BLaER1 treated with 17β-estradiol and CSF1 and Interleukin-3, amounts not matched to agents 10 nM and 100 nM (cell line): Measurements from ENCODE around the gene CGB2.
"Not testable (repeated sequence)": the region's sequence is repeated elsewhere in the genome, so short reads cannot be mapped to it uniquely, and the experiment has no call there.

ENCODE experiments used
- H3K27ac ChIP-seq, 11 experiments: shearing (Covaris generic); formaldehyde crosslinking; 2 replicates each; pipeline ENCODE4 v1.8.1; 2022
- H3K27me3 ChIP-seq, 11 experiments: shearing (Covaris generic); formaldehyde crosslinking; 2 replicates each; pipeline ENCODE4 v1.8.1; 2022
- H3K36me3 ChIP-seq, 11 experiments: shearing (Covaris generic); formaldehyde crosslinking; 2 replicates each; pipeline ENCODE4 v1.8.1; 2022
- H3K4me1 ChIP-seq, 10 experiments: shearing (Covaris generic); formaldehyde crosslinking; 2 replicates each; pipeline ENCODE4 v1.8.1; 2022
- H3K4me2 ChIP-seq, 11 experiments: shearing (Covaris generic); formaldehyde crosslinking; 2 replicates each; pipeline ENCODE4 v1.8.1; 2022
- H3K4me3 ChIP-seq, 10 experiments: shearing (Covaris generic); formaldehyde crosslinking; 2 replicates each; pipeline ENCODE4 v1.8.1; 2022
- H3K9ac ChIP-seq, 11 experiments: shearing (Covaris generic); formaldehyde crosslinking; 2 replicates each; pipeline ENCODE4 v1.8.1; 2022
- H3K9me3 ChIP-seq, 11 experiments: shearing (Covaris generic); formaldehyde crosslinking; replicated peaks in 1 of 11; 2 replicates each; pipeline ENCODE4 v1.8.1; 2022
- H4K20me1 ChIP-seq, 11 experiments: shearing (Covaris generic); formaldehyde crosslinking; 2 replicates each; pipeline ENCODE4 v1.8.1; 2022
- Cebpa-rat ChIP-seq, 11 experiments: shearing (Covaris generic); IDR thresholded peaks; 2 replicates each; pipeline ENCODE4 v1.8.1; 2022

The CGB2 gene

DNA sequence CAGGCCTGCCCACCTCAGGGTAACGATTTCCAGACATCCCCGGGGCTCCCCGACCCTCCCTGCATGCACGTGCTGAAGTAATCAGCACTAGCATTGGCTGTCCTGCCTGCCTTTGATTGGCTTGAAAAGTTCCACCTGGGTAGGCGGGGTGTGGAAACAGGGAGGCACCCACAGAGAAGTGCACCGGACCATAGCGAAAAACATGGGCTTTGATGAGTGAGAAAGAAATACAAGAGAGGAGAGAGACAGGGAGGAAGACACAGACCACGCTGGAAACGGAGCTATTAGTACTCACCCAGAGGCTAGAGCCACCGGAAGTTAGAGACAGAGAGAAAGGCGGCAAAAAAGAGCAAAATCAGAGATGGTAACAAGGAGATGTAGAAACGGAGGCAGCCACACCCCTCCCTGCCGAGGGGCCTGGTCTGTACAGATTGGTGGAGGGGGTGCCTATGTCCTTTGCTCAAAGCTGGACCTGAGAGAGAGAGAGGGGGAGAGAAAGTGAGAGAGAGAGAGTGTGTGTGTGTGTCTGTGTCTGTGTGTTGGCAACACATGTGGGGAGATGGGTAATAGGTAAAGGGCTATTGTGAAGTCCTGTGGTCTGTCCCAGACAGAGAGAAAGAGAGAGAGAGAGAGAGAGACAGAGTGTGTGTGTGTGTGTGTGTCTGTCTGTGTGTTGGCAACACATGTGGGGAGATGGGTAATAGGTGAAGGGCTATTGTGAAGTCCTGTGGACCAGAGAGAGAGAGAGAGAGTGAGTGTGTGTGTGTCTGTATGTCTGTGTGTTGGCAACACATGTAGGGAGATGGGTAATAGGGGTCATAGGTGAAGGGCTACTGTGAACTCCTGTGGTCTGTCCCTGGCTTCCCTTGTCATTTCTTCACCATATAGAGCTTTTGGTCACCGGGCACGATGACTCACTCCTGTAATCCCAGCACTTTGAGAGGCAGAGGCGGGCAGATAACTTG is 10.5 kb upstream of the CGB2 start:
- TF ChIP-seq Cebpa-rat (IDR thresholded peaks at IDR 0.05) = no peak; a peak in 1 of 22 replicates

DNA sequence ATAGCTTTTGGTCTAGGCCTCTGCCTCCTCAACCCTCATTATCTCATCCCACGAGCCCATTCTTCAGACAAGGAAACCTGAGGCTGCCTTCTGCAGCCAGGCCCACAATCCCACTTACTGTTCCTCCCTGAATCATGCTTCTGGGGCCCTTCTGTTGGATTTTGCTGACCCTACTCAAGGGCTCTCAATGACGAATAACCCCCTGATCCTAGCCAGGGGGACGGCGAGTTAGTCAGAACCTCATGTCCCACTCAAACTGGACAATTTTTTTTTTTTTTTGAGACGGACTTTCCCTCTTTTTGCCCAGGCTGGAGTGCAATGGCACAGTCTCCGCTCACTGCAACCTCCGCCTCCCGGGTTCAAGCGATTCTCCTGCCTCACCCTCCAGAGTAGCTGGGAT is 9.6 kb upstream of the CGB2 start:
- Histone ChIP-seq H4K20me1 (peaks cover 0 to 20% (median 17%) of the 10 kb centered on the region in 11 experiments; a peak in 14 of 22 replicates), H3K4me3 (no peak overlapping the region), H3K9me3 (no peaks in the 10 kb centered on the region), H3K4me1 (peaks cover 35 to 50% (median 47%) of the 10 kb centered on the region in 10 experiments), H3K9ac (no peak overlapping the region), H3K36me3 (peaks cover 0 to 1% (median 0%) of the 10 kb centered on the region in 11 experiments; a peak in 2 of 22 replicates), H3K27me3 (peaks cover 28 to 39% (median 35%) of the 10 kb centered on the region in 11 experiments), H3K4me2 (peak overlapping the region in 4 of 11 experiments; percentile 44 to 93 (median 82); a peak in 7 of 22 replicates), H3K27ac (no peak overlapping the region)
- no peak for TF ChIP-seq Cebpa-rat (IDR thresholded peaks at IDR 0.05)

More for the DNA sequence above, 10.5 kb upstream of the CGB2 start:
- peaks cover 35 to 51% (median 47%) of the 10 kb centered on the region in 10 experiments for H3K4me1 ChIP-seq
- peaks cover 1 to 9% (median 2%) of the 10 kb centered on the region in 11 experiments; a peak in 19 of 22 replicates for H3K36me3 ChIP-seq
- H4K20me1 ChIP-seq = peaks cover 0 to 27% (median 23%) of the 10 kb centered on the region in 11 experiments; a peak in 15 of 22 replicates
- H3K4me3 ChIP-seq = no peak overlapping the region
- H3K9me3 ChIP-seq = no peaks in the 10 kb centered on the region
- H3K4me2 ChIP-seq = peak overlapping the region; percentile 44 to 93 (median 79)
- H3K27ac ChIP-seq = peak overlapping the region in 1 of 11 experiments; percentile 20; a peak in 2 of 22 replicates
- peaks cover 29 to 42% (median 39%) of the 10 kb centered on the region in 11 experiments for H3K27me3 ChIP-seq
- H3K9ac ChIP-seq = peak overlapping the region in 4 of 11 experiments; percentile 21 to 39 (median 28); a peak in 4 of 22 replicates

DNA sequence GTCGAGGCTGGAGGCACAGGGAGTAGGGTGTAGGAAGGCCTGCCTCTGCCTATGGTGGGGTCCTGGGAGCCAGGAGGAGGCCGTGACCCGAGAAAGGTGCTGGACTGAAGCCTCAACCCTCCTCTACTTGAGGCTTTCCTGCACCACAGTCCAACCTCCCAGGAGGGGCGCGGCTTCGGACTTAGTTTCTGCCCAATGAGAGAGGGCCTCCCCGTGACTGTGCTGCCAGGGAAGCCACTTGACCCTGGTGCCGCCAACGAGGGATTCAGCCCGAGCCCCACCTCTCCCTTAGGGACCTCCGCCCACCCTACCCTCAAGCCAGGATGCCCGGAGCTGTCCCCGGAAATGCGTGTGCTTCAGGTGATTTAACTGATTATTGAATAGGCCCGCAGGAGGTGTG is 7.5 kb upstream of the CGB2 start, which contains the start of gene CGB3:
TSS of gene CGB3 (minus strand) at position 101 of the 400 bp plus-strand sequence. CDS start 362 bp downstream, outside the sequence.
- not testable (repeated sequence) for H3K36me3 ChIP-seq, H3K4me2 ChIP-seq, H3K4me3 ChIP-seq, H3K9ac ChIP-seq, H3K27ac ChIP-seq, H4K20me1 ChIP-seq, H3K9me3 ChIP-seq
- H3K4me1 ChIP-seq = peaks cover 15 to 30% (median 27%) of the 10 kb centered on the region in 10 experiments
- H3K27me3 ChIP-seq = peaks cover 7 to 18% (median 14%) of the 10 kb centered on the region in 11 experiments

DNA sequence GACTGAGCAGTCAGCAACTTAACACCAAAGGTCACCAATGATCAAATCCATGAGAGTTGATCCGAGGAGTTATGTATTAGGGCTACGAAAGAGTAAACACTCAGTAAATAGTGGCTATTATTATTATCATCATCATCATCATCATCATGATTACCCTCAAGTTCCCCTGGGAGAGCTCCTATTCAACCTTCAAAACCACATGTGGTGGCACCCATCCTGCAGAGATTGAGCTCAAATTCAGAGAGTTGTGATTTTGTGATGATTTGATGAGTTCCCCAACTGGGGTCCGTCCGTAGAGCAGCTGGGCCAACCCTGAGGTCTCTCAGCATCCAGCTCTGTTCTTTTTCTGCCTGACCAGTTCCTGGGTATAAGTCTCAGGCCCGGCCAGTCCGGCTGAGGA is 6.6 kb upstream of the CGB2 start:
- not testable (repeated sequence) for H3K27me3 ChIP-seq, H3K9ac ChIP-seq, H3K9me3 ChIP-seq, H3K36me3 ChIP-seq, H4K20me1 ChIP-seq, H3K4me2 ChIP-seq, H3K27ac ChIP-seq, H3K4me3 ChIP-seq
- peaks cover 14 to 23% (median 19%) of the 10 kb centered on the region in 10 experiments for H3K4me1 ChIP-seq

DNA sequence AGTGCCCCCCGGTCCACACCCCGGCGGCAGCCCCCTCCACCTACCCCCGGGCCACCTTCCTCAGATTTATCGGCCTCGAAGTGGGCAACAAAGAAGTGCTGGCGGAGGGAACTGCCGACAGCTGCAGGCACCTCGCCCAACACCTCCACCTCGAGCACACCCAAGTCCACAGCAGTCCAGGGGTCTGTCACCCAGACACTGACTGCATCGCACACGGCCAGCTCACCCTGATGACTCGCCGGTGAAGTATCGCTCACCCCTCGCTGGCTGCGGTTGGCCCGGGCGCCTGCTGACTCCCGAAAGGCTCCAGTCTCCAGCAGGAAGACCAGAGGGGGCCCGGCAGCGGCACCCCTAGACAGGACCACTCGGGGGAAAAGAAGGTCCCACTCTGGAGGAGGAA is 6.1 kb upstream of the CGB2 start:
- not testable (repeated sequence) for H3K4me2 ChIP-seq, H3K9ac ChIP-seq, H3K36me3 ChIP-seq, H3K27me3 ChIP-seq, H3K27ac ChIP-seq, H4K20me1 ChIP-seq, H3K4me3 ChIP-seq, H3K9me3 ChIP-seq
- peaks cover 9 to 18% (median 14%) of the 10 kb centered on the region in 10 experiments for H3K4me1 ChIP-seq

DNA sequence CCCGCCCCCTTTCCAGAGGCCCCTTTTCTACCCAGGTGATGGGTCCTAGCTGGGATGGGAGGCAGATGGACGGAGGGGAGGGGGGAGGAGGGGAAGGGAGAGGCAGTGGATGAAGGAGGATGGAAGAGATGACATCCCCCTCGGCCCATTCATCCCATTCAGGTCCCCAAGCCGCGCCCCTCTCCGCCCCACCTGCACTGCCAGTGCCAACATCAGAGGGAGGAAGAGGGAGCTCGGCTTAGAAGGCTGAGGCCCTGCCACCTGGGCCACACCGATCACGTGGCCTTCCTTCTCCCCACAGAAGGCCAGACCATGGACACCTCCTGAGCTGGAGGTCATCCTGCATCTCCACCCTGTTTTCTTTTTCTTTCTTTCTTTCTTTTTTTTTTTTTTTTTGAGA is 3.0 kb upstream of the CGB2 start:
- H3K27me3 ChIP-seq, H3K4me1 ChIP-seq, H3K4me2 ChIP-seq: not testable (repeated sequence)

DNA sequence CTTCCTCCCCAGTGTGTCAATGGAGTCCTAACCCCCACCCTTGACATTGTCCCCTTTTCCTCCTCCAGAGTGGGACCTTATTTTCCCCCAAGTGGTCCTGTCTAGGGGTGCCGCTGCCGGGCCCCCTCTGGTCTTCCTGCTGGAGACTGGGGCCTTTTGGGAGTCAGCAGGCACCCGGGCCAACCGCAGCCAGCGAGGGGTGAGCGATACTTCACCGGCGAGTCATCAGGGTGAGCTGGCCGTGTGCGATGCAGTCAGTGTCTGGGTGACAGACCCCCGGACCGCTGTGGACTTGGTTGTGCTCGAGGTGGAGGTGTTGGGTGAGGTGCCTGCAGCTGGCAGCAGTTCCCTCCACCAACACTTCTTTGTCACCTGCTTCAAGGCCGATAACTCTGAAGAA is 1.9 kb upstream of the CGB2 start:
- H3K9ac ChIP-seq, H4K20me1 ChIP-seq, H3K27me3 ChIP-seq, H3K27ac ChIP-seq, H3K36me3 ChIP-seq, H3K9me3 ChIP-seq, H3K4me2 ChIP-seq, H3K4me3 ChIP-seq, H3K4me1 ChIP-seq: not testable (repeated sequence)

More for the DNA sequence above, 3.0 kb upstream of the CGB2 start:
- not testable (repeated sequence) for H3K4me3 ChIP-seq, H3K27ac ChIP-seq, H3K9ac ChIP-seq, H4K20me1 ChIP-seq, H3K9me3 ChIP-seq, H3K36me3 ChIP-seq

DNA sequence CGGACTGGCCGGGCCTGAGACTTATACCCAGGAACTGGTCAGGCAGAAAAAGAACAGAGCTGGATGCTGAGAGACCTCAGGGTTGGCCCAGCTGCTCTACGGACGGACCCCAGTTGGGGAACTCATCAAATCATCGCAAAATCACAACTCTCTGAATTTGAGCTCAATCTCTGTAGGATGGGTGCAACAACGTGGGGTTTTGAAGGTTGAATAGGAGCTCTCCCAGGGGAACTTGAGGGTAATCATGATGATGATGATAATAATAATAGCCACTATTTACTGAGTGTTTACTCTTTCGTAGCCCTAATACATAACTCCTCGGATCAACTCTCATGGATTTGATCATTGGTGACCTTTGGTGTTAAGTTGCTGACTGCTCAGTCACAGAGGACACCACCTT is 1.4 kb upstream of the CGB2 start:
- H3K9me3 ChIP-seq, H3K27ac ChIP-seq, H3K4me2 ChIP-seq, H3K9ac ChIP-seq, H3K36me3 ChIP-seq, H3K4me1 ChIP-seq, H3K27me3 ChIP-seq, H4K20me1 ChIP-seq, H3K4me3 ChIP-seq: not testable (repeated sequence)

DNA sequence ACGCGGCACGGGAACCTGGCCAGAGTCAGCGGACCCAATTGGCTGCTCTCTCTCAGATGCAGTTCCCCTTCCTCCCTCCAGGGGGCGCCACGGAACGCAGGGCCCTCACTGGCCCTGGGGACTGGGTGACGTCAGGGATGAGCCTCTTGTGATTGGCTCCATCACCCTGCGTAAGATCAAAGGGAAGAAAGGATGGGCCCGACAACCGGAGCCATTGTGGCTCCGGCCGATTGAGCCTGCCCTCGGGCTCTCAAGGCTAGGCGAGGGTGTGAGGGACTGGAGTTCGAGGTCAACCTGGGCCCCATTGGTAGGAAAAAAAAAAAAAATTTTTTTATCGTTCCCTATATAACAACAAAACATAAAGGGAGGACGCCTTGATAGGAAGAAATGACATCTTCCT is 5.1 kb downstream of the CGB2 start, which contains the start of gene CGB1:
TSS of gene CGB1 (minus strand) at position 81 of the 400 bp plus-strand sequence. CDS start 184 bp downstream, outside the sequence.
- H3K36me3 ChIP-seq, H3K27me3 ChIP-seq, H3K9me3 ChIP-seq, H3K4me2 ChIP-seq, H3K27ac ChIP-seq, H3K9ac ChIP-seq, H3K4me3 ChIP-seq, H4K20me1 ChIP-seq: not testable (repeated sequence)
- H3K4me1 ChIP-seq = peaks cover 0 to 13% (median 0%) of the 10 kb centered on the region in 10 experiments; a peak in 7 of 20 replicates

DNA sequence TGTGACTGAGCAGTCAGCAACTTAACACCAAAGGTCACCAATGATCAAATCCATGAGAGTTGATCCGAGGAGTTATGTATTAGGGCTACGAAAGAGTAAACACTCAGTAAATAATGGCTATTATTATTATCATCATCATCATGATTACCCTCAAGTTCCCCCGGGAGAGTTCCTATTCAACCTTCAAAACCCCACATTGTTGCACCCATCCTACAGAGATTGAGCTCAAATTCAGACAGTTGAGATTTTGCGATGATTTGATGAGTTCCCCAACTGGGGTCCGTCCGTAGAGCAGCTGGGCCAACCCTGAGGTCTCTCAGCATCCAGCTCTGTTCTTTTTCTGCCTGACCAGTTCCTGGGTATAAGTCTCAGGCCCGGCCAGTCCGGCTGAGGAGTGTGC is 6.4 kb downstream of the CGB2 start:
- H3K4me1 ChIP-seq = peaks cover 0 to 13% (median 0%) of the 10 kb centered on the region in 10 experiments; a peak in 7 of 20 replicates
- H3K9me3 ChIP-seq, H3K9ac ChIP-seq, H3K4me3 ChIP-seq, H3K27me3 ChIP-seq, H3K27ac ChIP-seq, H4K20me1 ChIP-seq, H3K4me2 ChIP-seq, H3K36me3 ChIP-seq: not testable (repeated sequence)

DNA sequence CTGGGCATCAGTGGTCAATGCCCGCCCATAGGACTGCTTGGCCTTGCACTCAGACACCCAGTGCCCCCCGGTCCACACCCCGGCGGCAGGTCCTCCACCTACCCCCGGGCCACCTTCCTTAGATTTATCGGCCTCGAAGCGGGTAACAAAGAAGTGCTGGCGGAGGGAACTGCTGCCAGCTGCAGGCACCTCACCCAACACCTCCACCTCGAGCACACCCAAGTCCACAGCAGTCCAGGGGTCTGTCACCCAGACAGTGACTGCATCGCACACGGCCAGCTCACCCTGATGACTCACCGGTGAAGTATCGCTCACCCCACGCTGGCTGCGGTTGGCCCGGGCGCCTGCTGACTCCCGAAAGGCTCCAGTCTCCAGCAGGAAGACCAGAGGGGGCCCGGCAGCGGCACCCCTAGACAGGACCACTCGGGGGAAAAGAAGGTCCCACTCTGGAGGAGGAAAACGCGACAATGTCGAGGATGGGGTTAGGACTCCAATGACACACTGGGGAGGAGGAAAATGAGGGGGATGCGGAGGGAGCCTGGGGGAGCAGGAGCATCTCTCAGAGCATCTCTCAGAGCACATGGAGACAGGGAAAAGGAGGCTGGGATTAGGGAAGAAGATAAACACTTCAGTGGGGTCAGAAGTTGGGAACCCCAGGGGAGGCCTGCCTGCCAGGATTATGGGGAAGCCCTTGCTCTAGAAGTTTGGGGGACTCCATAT is 7.0 kb downstream of the CGB2 start:
- peak overlapping the region in 3 of 11 experiments; percentile 3 to 26 (median 18); a peak in 2 of 22 replicates for H3K4me2 ChIP-seq
- H3K9ac ChIP-seq, H3K9me3 ChIP-seq, H3K36me3 ChIP-seq, H3K27ac ChIP-seq, H3K4me3 ChIP-seq, H4K20me1 ChIP-seq, H3K27me3 ChIP-seq: not testable (repeated sequence)
- peaks cover 0 to 13% (median 0%) of the 10 kb centered on the region in 10 experiments; a peak in 7 of 20 replicates for H3K4me1 ChIP-seq

DNA sequence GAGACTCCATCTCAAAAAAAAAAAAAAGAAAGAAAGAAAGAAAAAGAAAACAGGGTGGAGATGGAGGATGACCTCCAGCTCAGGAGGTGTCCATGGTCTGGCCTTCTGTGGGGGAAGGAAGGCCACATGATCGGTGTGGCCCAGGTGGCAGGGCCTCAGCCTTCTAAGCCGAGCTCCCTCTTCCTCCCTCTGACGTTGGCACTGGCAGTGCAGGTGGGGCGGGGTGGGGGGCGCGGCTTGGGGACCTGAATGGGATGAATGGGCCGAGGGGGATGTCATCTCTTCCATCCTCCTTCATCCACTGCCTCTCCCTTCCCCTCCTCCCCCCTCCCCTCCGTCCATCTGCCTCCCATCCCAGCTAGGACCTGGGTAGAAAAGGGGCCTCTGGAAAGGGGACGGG is 8.0 kb downstream of the CGB2 start:
- H3K9me3 ChIP-seq, H3K36me3 ChIP-seq, H3K27ac ChIP-seq, H3K9ac ChIP-seq, H3K4me3 ChIP-seq, H4K20me1 ChIP-seq, H3K27me3 ChIP-seq: not testable (repeated sequence)
- Histone ChIP-seq H3K4me2 (peak overlapping the region in 5 of 11 experiments; percentile 3 to 26 (median 10); a peak in 3 of 22 replicates), H3K4me1 (peaks cover 0 to 13% (median 0%) of the 10 kb centered on the region in 10 experiments; a peak in 7 of 20 replicates)
